Kidney (tissue), 22 donors: ENCODE results near the gene TGFB1I1. TPM values are rescaled to one million over a fixed set of nuclear protein-coding genes. Genes with fewer than 3 reads are reported as not detected.

ENCODE experiments used
- DNase-seq, 5 donors: peaks; one replicate each; pipeline ENCODE4 v3.0.0-alpha.2; 2013 to 2020
- FAIRE-seq: peaks from 2 replicates; lab custom pipeline; 2012; peaks lifted over from hg19 to GRCh38; lab: Jason Lieb, UNC
- H3K27ac ChIP-seq, 2 donors: one replicate each; pipeline ENCODE4 v1.7.0; 2013; ENCODE audit warnings: low read depth in 2 of 2, low read length in 2 of 2, inconsistent platforms in 1 of 2
- H3K27me3 ChIP-seq: one replicate; pipeline ENCODE4 v1.7.1; 2013; ENCODE audit warnings: low read length, inconsistent platforms; ENCODE audit not compliant: control insufficient read depth, insufficient read depth
- H3K36me3 ChIP-seq, 3 donors: one replicate each; pipeline versions ENCODE4 v1.7.0 to v1.7.1; 2013; ENCODE audit warnings: low read length in 3 of 3, control low read depth in 1 of 3, inconsistent platforms in 1 of 3; ENCODE audit not compliant: insufficient read depth in 3 of 3, control insufficient read depth in 2 of 3
- H3K4me1 ChIP-seq, 3 donors: one replicate each; pipeline versions ENCODE4 v1.7.0 to v1.7.1; 2013; ENCODE audit warnings: low read length in 3 of 3, inconsistent platforms in 1 of 3, low read depth in 1 of 3; ENCODE audit not compliant: control insufficient read depth in 2 of 3, insufficient read depth in 2 of 3
- H3K4me3 ChIP-seq, 3 donors: one replicate each; pipeline versions ENCODE4 v1.7.0 to v1.8.1; 2013; ENCODE audit warnings: low read length in 3 of 3, control low read depth in 1 of 3, inconsistent platforms in 1 of 3
- H3K9ac ChIP-seq, 3 donors: one replicate each; pipeline versions ENCODE4 v1.7.0 to v1.7.1; 2013; ENCODE audit warnings: low read length in 3 of 3, control low read depth in 1 of 3, inconsistent platforms in 1 of 3
- H3K9me3 ChIP-seq, 3 donors: one replicate each; pipeline versions ENCODE4 v1.7.0 to v1.7.1; 2013; ENCODE audit warnings: low read length in 3 of 3, control low read depth in 1 of 3, inconsistent platforms in 1 of 3; ENCODE audit not compliant: control insufficient read depth in 2 of 3, insufficient read depth in 1 of 3
- intact Hi-C: fragments of 100-400 bp; cut with DNase I; formaldehyde crosslinking; loops from one replicate; pipeline ENCODE4 v1.11.1; 2022
- long read RNA-seq, 10 donors: library from polyadenylated mRNA in 1 of 10; unstranded in 1 of 10; transcript quantifications; one replicate each; pipeline ENCODE4 v2.0.0 and lab custom pipeline, GENCODE V29; 2021 to 2026
- polyA plus RNA-seq: library from polyadenylated mRNA; stranded (reverse); fragments of 350-450 nt; fragmentation: Illumina TruSeq; extraction: RNeasy Lipid Tissue Mini Kit (QIAGEN cat#74804); gene quantifications from one replicate; pipeline ENCODE4 v1.2.3, GENCODE V29; 2014; ENCODE audit warnings: low read depth, low replicate concordance; ENCODE audit not compliant: insufficient read depth
- total RNA-seq: library from RNA; stranded (reverse); fragmentation: NEBNext Ultra II Directional; extraction: Animal tissue kit (Norgen Biotek cat#: 25700); gene quantifications from one replicate; pipeline ENCODE4 v1.2.1, GENCODE V29; 2021
- TF ChIP-seq, protein P1 (sequence below): IDR thresholded peaks from 3 replicates; pipeline ENCODE4 v1.5.1; 2012; ENCODE audit warnings: mild to moderate bottlenecking, moderate library complexity, borderline replicate concordance; ENCODE audit not compliant: insufficient read depth; ENCODE audit errors: extremely low read depth
- donor health status: control.
- donor health status: control.
- donor health status: control.
- donor health status: control.
- donor health status: control.
- donor health status: DM: yes; HTN: yes; CAD: no.
- donor health status: Normal renal cell carcinoma (clear cell type).

TGFB1I1 gene
- total RNA-seq (54.4 TPM), polyA plus RNA-seq (27.5 TPM)
- long read RNA-seq, donor 1, transcript TGFB1I1-203 (11 exons, 1,898 nt) = major isoform, 11 of 27 reads
- long read RNA-seq, donor 1, partial matches to known transcripts = 9 of 27 reads
- long read RNA-seq, donor 1, other reads (novel, unspliced or antisense) = 0 of 27 reads
- long read RNA-seq, donor 2, transcript TGFB1I1-203 (11 exons, 1,898 nt) = major isoform, 13 of 18 reads
- long read RNA-seq, donor 2, transcript TGFB1I1-214 (10 exons, 1,770 nt) = minor isoform, 5 of 18 reads
- long read RNA-seq, donor 2, partial matches to known transcripts = 0 of 18 reads
- long read RNA-seq, donor 2, other reads (novel, unspliced or antisense) = 0 of 18 reads
- long read RNA-seq, donor 3, transcript TGFB1I1-214 (10 exons, 1,770 nt) = minor isoform, 6 of 14 reads
- long read RNA-seq, donor 3, transcript TGFB1I1-203 (11 exons, 1,898 nt) = major isoform, 7 of 14 reads
- long read RNA-seq, donor 3, partial matches to known transcripts = 0 of 14 reads
- long read RNA-seq, donor 3, other reads (novel, unspliced or antisense) = 0 of 14 reads
- long read RNA-seq, donor 4, transcript TGFB1I1-203 (11 exons, 1,898 nt) = major isoform, 10 of 20 reads
- long read RNA-seq, donor 4, partial matches to known transcripts = 6 of 20 reads
- long read RNA-seq, donor 4, other reads (novel, unspliced or antisense) = 0 of 20 reads
- long read RNA-seq, donor 5, partial matches to known transcripts = 0 of 3 reads
- long read RNA-seq, donor 5, other reads (novel, unspliced or antisense) = 0 of 3 reads
- long read RNA-seq, donor 6, transcript TGFB1I1-203 (11 exons, 1,898 nt) = minor isoform, 6 of 13 reads
- long read RNA-seq, donor 6, transcript TGFB1I1-214 (10 exons, 1,770 nt) = major isoform, 7 of 13 reads
- long read RNA-seq, donor 6, partial matches to known transcripts = 0 of 13 reads
- long read RNA-seq, donor 6, other reads (novel, unspliced or antisense) = 0 of 13 reads
- long read RNA-seq, donor 7, transcript TGFB1I1-214 (10 exons, 1,770 nt) = minor isoform, 8 of 62 reads
- long read RNA-seq, donor 7, transcript TGFB1I1-203 (11 exons, 1,898 nt) = major isoform, 29 of 62 reads
- long read RNA-seq, donor 7, partial matches to known transcripts = 15 of 62 reads
- long read RNA-seq, donor 7, other reads (novel, unspliced or antisense) = 10 of 62 reads
- long read RNA-seq, donor 8, transcript TGFB1I1-203 (11 exons, 1,898 nt) = major isoform, 8 of 23 reads
- long read RNA-seq, donor 8, partial matches to known transcripts = 12 of 23 reads
- long read RNA-seq, donor 8, other reads (novel, unspliced or antisense) = 0 of 23 reads
- long read RNA-seq, donor 9, transcript TGFB1I1-203 (11 exons, 1,898 nt) = major isoform, 6 of 8 reads
- long read RNA-seq, donor 9, partial matches to known transcripts = 0 of 8 reads
- long read RNA-seq, donor 9, other reads (novel, unspliced or antisense) = 0 of 8 reads
- long read RNA-seq, donor 10, transcript TGFB1I1-203 (11 exons, 1,898 nt) = major isoform, 7 of 11 reads
- long read RNA-seq, donor 10, partial matches to known transcripts = 0 of 11 reads
- long read RNA-seq, donor 10, other reads (novel, unspliced or antisense) = 0 of 11 reads

DNA sequence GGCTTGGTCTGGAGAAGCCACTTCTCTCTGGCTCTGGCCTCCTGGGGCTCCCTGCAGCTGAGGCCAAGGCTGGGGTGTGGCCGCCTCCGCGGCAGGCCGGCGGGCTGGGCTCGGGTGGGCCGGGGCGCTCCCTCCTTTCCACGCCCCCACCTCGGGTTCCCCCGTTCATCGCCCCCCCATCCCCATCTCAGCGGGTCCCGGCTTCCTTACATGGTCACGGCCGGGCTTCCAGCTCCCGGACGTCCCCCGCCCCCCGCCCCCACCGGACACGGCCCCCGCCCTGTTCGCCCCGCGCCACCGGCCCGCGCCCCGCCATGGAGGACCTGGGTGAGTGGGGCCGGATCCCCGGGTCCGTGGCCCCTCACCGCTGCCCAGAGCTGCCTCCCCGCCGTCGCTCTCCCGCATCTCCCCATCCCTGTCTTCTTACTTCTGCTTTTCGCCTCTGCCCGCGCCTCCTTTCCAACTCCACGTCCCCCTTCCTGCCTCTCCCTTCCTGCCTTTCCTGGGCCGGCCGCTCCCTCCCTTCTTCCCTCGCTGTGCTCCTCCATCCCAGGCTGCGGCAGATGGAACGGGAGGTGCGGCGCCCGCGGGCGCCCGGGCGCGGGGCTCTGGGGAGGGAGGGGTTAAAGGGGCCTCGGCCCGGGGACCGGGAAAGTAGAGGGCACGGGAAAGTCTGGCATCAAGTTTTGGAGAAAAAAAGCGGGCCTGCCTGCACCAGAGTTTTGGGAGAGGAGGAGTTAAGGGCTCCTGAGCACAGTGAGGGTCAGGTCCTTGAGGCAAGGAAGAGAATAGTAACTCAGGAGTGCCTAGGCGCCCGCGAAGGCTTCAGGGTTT lies at the start of gene TGFB1I1:
Gene TGFB1I1 (plus strand): TSS at position 278 of the 834 bp plus-strand sequence. CDS start 37 bp downstream, at position 315.
- peak; percentile 54 to 90 (median 81) for DNase-seq
- TF ChIP-seq, protein P1, sequence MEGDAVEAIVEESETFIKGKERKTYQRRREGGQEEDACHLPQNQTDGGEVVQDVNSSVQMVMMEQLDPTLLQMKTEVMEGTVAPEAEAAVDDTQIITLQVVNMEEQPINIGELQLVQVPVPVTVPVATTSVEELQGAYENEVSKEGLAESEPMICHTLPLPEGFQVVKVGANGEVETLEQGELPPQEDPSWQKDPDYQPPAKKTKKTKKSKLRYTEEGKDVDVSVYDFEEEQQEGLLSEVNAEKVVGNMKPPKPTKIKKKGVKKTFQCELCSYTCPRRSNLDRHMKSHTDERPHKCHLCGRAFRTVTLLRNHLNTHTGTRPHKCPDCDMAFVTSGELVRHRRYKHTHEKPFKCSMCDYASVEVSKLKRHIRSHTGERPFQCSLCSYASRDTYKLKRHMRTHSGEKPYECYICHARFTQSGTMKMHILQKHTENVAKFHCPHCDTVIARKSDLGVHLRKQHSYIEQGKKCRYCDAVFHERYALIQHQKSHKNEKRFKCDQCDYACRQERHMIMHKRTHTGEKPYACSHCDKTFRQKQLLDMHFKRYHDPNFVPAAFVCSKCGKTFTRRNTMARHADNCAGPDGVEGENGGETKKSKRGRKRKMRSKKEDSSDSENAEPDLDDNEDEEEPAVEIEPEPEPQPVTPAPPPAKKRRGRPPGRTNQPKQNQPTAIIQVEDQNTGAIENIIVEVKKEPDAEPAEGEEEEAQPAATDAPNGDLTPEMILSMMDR = no peak
- peak within 1 kb of the TSS; percentile 86 to 93 for H3K27ac ChIP-seq
- H3K36me3 ChIP-seq = peaks cover 0 to 7% (median 0%) of the 10 kb centered on the region in 3 donors
- intact Hi-C loops = no loop called here
- H3K9me3 ChIP-seq = no peaks in the 10 kb centered on the region
- peaks cover 0 to 8% (median 0%) of the 10 kb centered on the region in 3 donors for H3K4me1 ChIP-seq
- no peak for FAIRE-seq
- H3K4me3 ChIP-seq = peak within 1 kb of the TSS; percentile 61 to 69 (median 62)
- H3K27me3 ChIP-seq = no peaks in the 10 kb centered on the region
- H3K9ac ChIP-seq = peak within 1 kb of the TSS; percentile 6 to 65 (median 59)

GRCh38 chr16:31423241-31423640 lies 48.7 kb upstream of the TGFB1I1 start:
- H3K9ac ChIP-seq = no peak overlapping the region
- intact Hi-C loops = no loop called here
- FAIRE-seq = no peak
- no peak overlapping the region for H3K27ac ChIP-seq
- no peaks in the 10 kb centered on the region for H3K9me3 ChIP-seq
- peaks cover 0 to 2% (median 0%) of the 10 kb centered on the region in 3 donors for H3K4me1 ChIP-seq
- no peaks in the 10 kb centered on the region for H3K36me3 ChIP-seq
- no peaks in the 10 kb centered on the region for H3K27me3 ChIP-seq
- H3K4me3 ChIP-seq = no peak overlapping the region
- DNase-seq = no peak
- TF ChIP-seq, protein P1 = no peak
